Activated CD4-positive, alpha-beta T cell treated with anti-CD3 and anti-CD28 coated beads, Interleukin-2, Interleukin-4, amounts not matched to agents 100 ng/mL and 50 ng/mL, durations not matched to agents 16 hours and 8 hours (primary cell): ENCODE measurements around the gene CACNA1D.
"Not testable (repeated sequence)": the region's sequence is repeated elsewhere in the genome, so short reads cannot be mapped to it uniquely, and the experiment has no call there.

Source experiments
- DNase-seq: peaks from one replicate; pipeline ENCODE4 v3.0.0-alpha.2; 2020; ENCODE audit warnings: low spot score

Gene CACNA1D

GRCh38 chr3:53530205-53530604, 35.8 kb downstream of the CACNA1D start:
- DNase-seq, result no peak

GRCh38 chr3:53531749-53532148, 37.3 kb downstream of the CACNA1D start:
- no peak for DNase-seq

GRCh38 chr3:53533472-53533871, 39.1 kb downstream of the CACNA1D start:
- DNase-seq, result no peak

GRCh38 chr3:53534216-53534615, 39.8 kb downstream of the CACNA1D start:
- DNase-seq, result no peak

GRCh38 chr3:53534676-53535400, 40.4 kb downstream of the CACNA1D start:
- no peak for DNase-seq

GRCh38 chr3:53536282-53536681, 41.9 kb downstream of the CACNA1D start:
- no peak for DNase-seq

GRCh38 chr3:53544357-53544756, 49.9 kb downstream of the CACNA1D start:
- DNase-seq, result no peak

GRCh38 chr3:53545310-53545995, 51.0 kb downstream of the CACNA1D start:
- no peak for DNase-seq

GRCh38 chr3:53545996-53546359, 51.6 kb downstream of the CACNA1D start:
- DNase-seq, result no peak

- DNase-seq, result no peak
Measured at GRCh38 chr3:53547327-53547726, 52.9 kb downstream of the CACNA1D start.

GRCh38 chr3:53550005-53550620, 55.7 kb downstream of the CACNA1D start:
- DNase-seq, result no peak

GRCh38 chr3:53551324-53551723, 56.9 kb downstream of the CACNA1D start:
- DNase-seq, result no peak

- no peak for DNase-seq
Measured at GRCh38 chr3:53552730-53553129, 58.3 kb downstream of the CACNA1D start.

GRCh38 chr3:53553200-53553599, 58.8 kb downstream of the CACNA1D start:
- no peak for DNase-seq

- DNase-seq, result no peak
Measured at GRCh38 chr3:53554559-53555067, 60.2 kb downstream of the CACNA1D start.

GRCh38 chr3:53555068-53555588, 60.7 kb downstream of the CACNA1D start:
- DNase-seq, result peak; percentile 46

GRCh38 chr3:53566461-53567145, 72.2 kb downstream of the CACNA1D start:
- DNase-seq, result no peak

GRCh38 chr3:53570081-53570480, 75.7 kb downstream of the CACNA1D start:
- no peak for DNase-seq

- DNase-seq, result no peak
Measured at GRCh38 chr3:53570709-53571108, 76.3 kb downstream of the CACNA1D start.

- no peak for DNase-seq
Measured at GRCh38 chr3:53571264-53571663, 76.9 kb downstream of the CACNA1D start.

GRCh38 chr3:53572184-53572583, 77.8 kb downstream of the CACNA1D start:
- DNase-seq, result not testable (repeated sequence)

- DNase-seq, result no peak
Measured at GRCh38 chr3:53577506-53577905, 83.1 kb downstream of the CACNA1D start.
